HepG2 (cell line): ENCODE data around the gene ASF1B. TPM values are rescaled to one million over a fixed set of nuclear protein-coding genes. Genes with fewer than 3 reads are reported as not detected.

Experiments
- ATAC-seq: fragments of 200-7000 bp; cut with Tn5 transposase; 3 replicates; pipeline ENCODE4 v1.9.1; 2020; ENCODE audit warnings: mild to moderate bottlenecking, moderate library complexity
- BruUV-seq: library from RNA; stranded (reverse); fragments of 400-500 nt; replicated peaks from 2 replicates; lab custom pipeline; 2021; lab: Mats Ljungman, UMichigan
- CTCF ChIA-PET: fragments of 300-600 bp; formaldehyde crosslinking; extraction: SDS; loops from one replicate; lab custom pipeline; 2021; ENCODE audit warnings: low total read pairs, inconsistent platforms, low intra/inter-chr PET ratio; lab: Yijun Ruan, JAX
- POLR2A ChIA-PET: fragments of 350-600 bp; sonication (Branson Sonifier 250); formaldehyde crosslinking; loops from one replicate; lab custom pipeline; 2020; ENCODE audit warnings: antibody characterized with exemption, inconsistent platforms; lab: Yijun Ruan, JAX
- DNase-seq: peaks from one replicate; pipeline ENCODE4 v3.0.0-alpha.2; 2015; ENCODE audit warnings: low spot score
- FAIRE-seq: peaks from 3 replicates; lab custom pipeline; 2011; peaks lifted over from hg19 to GRCh38; lab: Jason Lieb, UNC
- H2AFZ ChIP-seq: one replicate; pipeline ENCODE4 v1.6.1; 2011; ENCODE audit warnings: low read length, inconsistent platforms
- H3K27ac ChIP-seq: fragments of 300-600 bp; 3 replicates; pipeline ENCODE4 v1.8.0; 2011; ENCODE audit warnings: mixed run types, mild to moderate bottlenecking, mixed read lengths, low read length, inconsistent platforms; ENCODE audit not compliant: insufficient read depth; ENCODE audit errors: extremely low read length
- H3K27me3 ChIP-seq, 2 experiments: fragments of 200-600 bp in 1 of 2; 2 replicates in 1 of 2; 3 replicates in 1 of 2; pipeline versions ENCODE4 v1.6.0 to v1.8.0; 2011; ENCODE audit warnings: low read length in 2 of 2, mild to moderate bottlenecking in 2 of 2, moderate library complexity in 2 of 2, inconsistent platforms in 1 of 2; ENCODE audit not compliant: insufficient read depth in 2 of 2, control insufficient read depth in 1 of 2
- H3K36me3 ChIP-seq, 2 experiments: fragments of 200-600 bp in 1 of 2; replicated peaks in 1 of 2; 2 replicates in 1 of 2; 3 replicates in 1 of 2; pipeline versions ENCODE4 v1.5.1 to v1.8.0; 2011; ENCODE audit warnings: low read length in 2 of 2, inconsistent platforms in 1 of 2; ENCODE audit not compliant: insufficient read depth in 2 of 2, control insufficient read depth in 1 of 2
- H3K4me1 ChIP-seq: 2 replicates; pipeline ENCODE4 v1.5.1; 2012; ENCODE audit warnings: low read length, inconsistent platforms; ENCODE audit not compliant: insufficient read depth
- H3K4me2 ChIP-seq: 2 replicates; pipeline ENCODE4 v1.6.0; 2011; ENCODE audit warnings: low read depth, low read length, inconsistent platforms
- H3K4me3 ChIP-seq, 3 experiments: fragments of 200-600 bp in 1 of 3; sonication (generic), shearing (Covaris generic) in 1 of 3; replicated peaks in 1 of 3; 2 replicates each; pipeline ENCODE4 v1.5.1; 2011 to 2016; ENCODE audit warnings: low read length in 3 of 3, inconsistent platforms in 2 of 3, low read depth in 2 of 3, mild to moderate bottlenecking in 2 of 3, control low read depth in 1 of 3, mixed read lengths in 1 of 3; ENCODE audit not compliant: insufficient read depth in 1 of 3
- H3K79me2 ChIP-seq: one replicate; pipeline ENCODE4 v1.6.1; 2011; ENCODE audit warnings: low read length, inconsistent platforms; ENCODE audit not compliant: insufficient read depth
- H3K9ac ChIP-seq: 2 replicates; pipeline ENCODE4 v1.6.0; 2011; ENCODE audit warnings: mild to moderate bottlenecking, low read depth, low read length, inconsistent platforms; ENCODE audit not compliant: insufficient read depth
- H3K9me3 ChIP-seq: 2 replicates; pipeline ENCODE4 v1.5.1; 2012; ENCODE audit warnings: mild to moderate bottlenecking, low read length
- H4K20me1 ChIP-seq: 2 replicates; pipeline ENCODE4 v1.6.0; 2011; ENCODE audit warnings: inconsistent platforms, mild to moderate bottlenecking, low read length, moderate library complexity; ENCODE audit not compliant: insufficient read depth
- AGO2 ChIP-seq: fragments of 200-400 bp; formaldehyde crosslinking; optimal IDR thresholded peaks from 2 replicates; pipeline ENCODE3; 2017; ENCODE audit warnings: mild to moderate bottlenecking, low read depth, low read length, moderate library complexity
- ATF1 ChIP-seq: IDR thresholded peaks from 2 replicates; pipeline ENCODE4 v1.6.1; 2016; ENCODE audit warnings: mild to moderate bottlenecking, control low read depth
- CREB1 ChIP-seq, 2 experiments: fragments of 450-650 bp in 1 of 2; IDR thresholded peaks; 2 replicates each; pipeline ENCODE4 v1.6.1; 2016 to 2017; ENCODE audit warnings: control low read depth in 1 of 2, mild to moderate bottlenecking in 1 of 2, missing compliant biosample characterization in 1 of 2, missing genetic modification characterization in 1 of 2
- FLYWCH1 ChIP-seq: sonication (generic); formaldehyde crosslinking; IDR thresholded peaks from 2 replicates; pipeline ENCODE4 v1.8.1; 2023; ENCODE audit warnings: mild to moderate bottlenecking, missing genetic modification reagents
- NFE2 ChIP-seq: sonication (generic); formaldehyde crosslinking; IDR thresholded peaks from 2 replicates; pipeline ENCODE4 v1.4.0; 2020; ENCODE audit warnings: missing genetic modification reagents
- YEATS4 ChIP-seq: sonication (generic); formaldehyde crosslinking; IDR thresholded peaks from 2 replicates; pipeline ENCODE4 v1.4.0; 2020; ENCODE audit warnings: missing genetic modification reagents, borderline replicate concordance
- ZMYM4 ChIP-seq: sonication (generic); formaldehyde crosslinking; IDR thresholded peaks from 2 replicates; pipeline ENCODE4 v1.8.1; 2023; ENCODE audit warnings: mild to moderate bottlenecking, missing genetic modification reagents
- ZNF20 ChIP-seq: sonication (generic); formaldehyde crosslinking; IDR thresholded peaks from 2 replicates; pipeline ENCODE4 v1.4.0; 2020; ENCODE audit warnings: mild to moderate bottlenecking, moderate library complexity, missing genetic modification reagents
- ZNF468 ChIP-seq: sonication (generic); formaldehyde crosslinking; IDR thresholded peaks from 2 replicates; pipeline ENCODE4 v1.8.0; 2022; ENCODE audit warnings: mild to moderate bottlenecking, moderate library complexity, missing genetic modification reagents
- ZNF672 ChIP-seq: sonication (generic); formaldehyde crosslinking; IDR thresholded peaks from 2 replicates; pipeline ENCODE4 v1.8.1; 2022; ENCODE audit warnings: missing genetic modification reagents
- ZSCAN25 ChIP-seq: sonication (generic); formaldehyde crosslinking; IDR thresholded peaks from 2 replicates; pipeline ENCODE4 v1.8.0; 2022; ENCODE audit warnings: mild to moderate bottlenecking, missing genetic modification reagents
- WGBS: methylation state at CpG from one replicate; pipeline ENCODE4 v1.1.6; 2017; ENCODE audit warnings: low lambda C conversion rate; 5-methylcytosine and 5-hydroxymethylcytosine counted together
- in situ Hi-C: cut with HindIII; loops from 2 replicates; pipeline ENCODE4 v1.10.0; 2017; ENCODE audit warnings: low pct_unique_long_range_greater_than_20kb; ENCODE audit not compliant: extremely low pct_ligation_motif_present
- intact Hi-C: fragments of 100-400 bp; cut with micrococcal nuclease; formaldehyde crosslinking; loops from one replicate; pipeline ENCODE4 v1.10.0; 2022; ENCODE audit not compliant: unreplicated experiment
- polyA plus RNA-seq, 8 experiments: library from polyadenylated mRNA; depleted of rRNA in 3 of 8; stranded (reverse) in 7 of 8; unstranded in 1 of 8; fragments of >200 nt; fragmentation: Illumina TruSeq in 4 of 8; extraction: Trizol in 4 of 8; gene quantifications; 2 replicates each; pipeline versions ENCODE4 v1.2.1 to v1.2.3, GENCODE V29; 2011 to 2016; ENCODE audit warnings: low read depth in 4 of 8, missing spikeins in 1 of 8, mixed read lengths in 1 of 8; ENCODE audit not compliant: insufficient read depth in 1 of 8
- total RNA-seq, 5 experiments: library from RNA; depleted of rRNA; stranded (reverse); fragments of >200 nt; fragmentation: Illumina TruSeq; extraction: Trizol; gene quantifications; 2 replicates each; pipeline ENCODE4 v1.2.3, GENCODE V29; 2016; ENCODE audit warnings: low read depth in 1 of 5
- TF ChIP-seq, protein P1 (sequence below): sonication (generic); formaldehyde crosslinking; conservative IDR thresholded peaks from 2 replicates; pipeline ENCODE4 v1.8.0; 2022; ENCODE audit warnings: low read depth, missing genetic modification reagents
- TF ChIP-seq, protein P2 (sequence below): sonication (generic); formaldehyde crosslinking; IDR thresholded peaks from 2 replicates; pipeline ENCODE4 v1.4.0; 2020; ENCODE audit warnings: mild to moderate bottlenecking, missing genetic modification reagents
- TF ChIP-seq, protein P3 (sequence below): sonication (generic); formaldehyde crosslinking; IDR thresholded peaks from 2 replicates; pipeline ENCODE4 v1.4.0; 2020; ENCODE audit warnings: mild to moderate bottlenecking, missing genetic modification reagents
- TF ChIP-seq, protein P4 (sequence below), 2 experiments: fragments of 450-650 bp in 1 of 2; sonication (generic) in 1 of 2; formaldehyde crosslinking; IDR thresholded peaks; 2 replicates each; pipeline versions ENCODE4 v1.5.0 to v1.8.0; 2020 to 2022; ENCODE audit warnings: mild to moderate bottlenecking in 1 of 2, missing genetic modification reagents in 1 of 2

ASF1B gene
- total and polyA plus RNA-seq, 2 of the 13 experiments (the other 11 are each of a cell fraction or from before 2014, with no cell fraction given) = 18.2 to 24.8 TPM

DNA sequence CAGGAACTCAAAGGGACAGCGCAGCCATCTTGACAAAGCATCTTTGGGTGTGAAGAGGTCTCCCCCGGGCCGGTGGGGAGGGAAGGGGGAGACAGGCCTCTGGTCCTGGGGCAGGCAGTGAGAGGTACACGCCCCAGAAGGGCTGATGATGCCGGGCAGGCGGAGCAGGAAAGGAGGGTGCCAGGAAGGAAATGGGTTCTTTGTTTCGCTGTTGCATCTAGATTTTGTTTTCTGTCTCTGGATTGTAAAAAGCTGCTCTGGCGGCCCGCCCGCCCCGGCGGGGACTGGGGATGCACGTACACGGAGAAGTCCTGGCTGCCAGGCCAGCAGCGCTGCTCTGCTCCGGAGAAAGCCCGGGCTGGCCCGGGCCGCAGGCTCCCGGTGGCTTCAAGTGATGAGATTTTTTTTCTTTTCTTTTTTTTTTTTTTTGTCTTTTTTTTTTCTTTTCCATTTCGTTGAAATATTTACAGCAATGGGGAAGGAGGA is 13.2 kb upstream of the ASF1B start:
- intact Hi-C loops = no loop called here
- no peaks in the 10 kb centered on the region; a peak in 1 of 5 replicates for H3K27me3 ChIP-seq
- no peak for TF ChIP-seq ZSCAN25 (CRISPR knock-in tag)
- no peak for TF ChIP-seq FLYWCH1
- TF ChIP-seq NFE2 (CRISPR knock-in tag) = no peak
- TF ChIP-seq ZNF672 (CRISPR knock-in tag) = no peak
- TF ChIP-seq CREB1 (IDR thresholded peaks at IDR 0.05) = no peak
- TF ChIP-seq CREB1 (CRISPR knock-in tag; IDR thresholded peaks at IDR 0.05) = no peak
- no peak for TF ChIP-seq AGO2
- TF ChIP-seq ZNF468 (CRISPR knock-in tag) = no peak
- no peak for TF ChIP-seq YEATS4 (CRISPR knock-in tag)
- no peak for TF ChIP-seq ZNF20
- TF ChIP-seq, protein P1, sequence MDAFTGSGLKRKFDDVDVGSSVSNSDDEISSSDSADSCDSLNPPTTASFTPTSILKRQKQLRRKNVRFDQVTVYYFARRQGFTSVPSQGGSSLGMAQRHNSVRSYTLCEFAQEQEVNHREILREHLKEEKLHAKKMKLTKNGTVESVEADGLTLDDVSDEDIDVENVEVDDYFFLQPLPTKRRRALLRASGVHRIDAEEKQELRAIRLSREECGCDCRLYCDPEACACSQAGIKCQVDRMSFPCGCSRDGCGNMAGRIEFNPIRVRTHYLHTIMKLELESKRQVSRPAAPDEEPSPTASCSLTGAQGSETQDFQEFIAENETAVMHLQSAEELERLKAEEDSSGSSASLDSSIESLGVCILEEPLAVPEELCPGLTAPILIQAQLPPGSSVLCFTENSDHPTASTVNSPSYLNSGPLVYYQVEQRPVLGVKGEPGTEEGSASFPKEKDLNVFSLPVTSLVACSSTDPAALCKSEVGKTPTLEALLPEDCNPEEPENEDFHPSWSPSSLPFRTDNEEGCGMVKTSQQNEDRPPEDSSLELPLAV = no peak
- TF ChIP-seq, protein P2, sequence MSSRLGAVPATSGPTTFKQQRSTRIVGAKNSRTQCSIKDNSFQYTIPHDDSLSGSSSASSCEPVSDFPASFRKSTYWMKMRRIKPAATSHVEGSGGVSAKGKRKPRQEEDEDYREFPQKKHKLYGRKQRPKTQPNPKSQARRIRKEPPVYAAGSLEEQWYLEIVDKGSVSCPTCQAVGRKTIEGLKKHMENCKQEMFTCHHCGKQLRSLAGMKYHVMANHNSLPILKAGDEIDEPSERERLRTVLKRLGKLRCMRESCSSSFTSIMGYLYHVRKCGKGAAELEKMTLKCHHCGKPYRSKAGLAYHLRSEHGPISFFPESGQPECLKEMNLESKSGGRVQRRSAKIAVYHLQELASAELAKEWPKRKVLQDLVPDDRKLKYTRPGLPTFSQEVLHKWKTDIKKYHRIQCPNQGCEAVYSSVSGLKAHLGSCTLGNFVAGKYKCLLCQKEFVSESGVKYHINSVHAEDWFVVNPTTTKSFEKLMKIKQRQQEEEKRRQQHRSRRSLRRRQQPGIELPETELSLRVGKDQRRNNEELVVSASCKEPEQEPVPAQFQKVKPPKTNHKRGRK (CRISPR knock-in tag) = no peak
- TF ChIP-seq, protein P3, sequence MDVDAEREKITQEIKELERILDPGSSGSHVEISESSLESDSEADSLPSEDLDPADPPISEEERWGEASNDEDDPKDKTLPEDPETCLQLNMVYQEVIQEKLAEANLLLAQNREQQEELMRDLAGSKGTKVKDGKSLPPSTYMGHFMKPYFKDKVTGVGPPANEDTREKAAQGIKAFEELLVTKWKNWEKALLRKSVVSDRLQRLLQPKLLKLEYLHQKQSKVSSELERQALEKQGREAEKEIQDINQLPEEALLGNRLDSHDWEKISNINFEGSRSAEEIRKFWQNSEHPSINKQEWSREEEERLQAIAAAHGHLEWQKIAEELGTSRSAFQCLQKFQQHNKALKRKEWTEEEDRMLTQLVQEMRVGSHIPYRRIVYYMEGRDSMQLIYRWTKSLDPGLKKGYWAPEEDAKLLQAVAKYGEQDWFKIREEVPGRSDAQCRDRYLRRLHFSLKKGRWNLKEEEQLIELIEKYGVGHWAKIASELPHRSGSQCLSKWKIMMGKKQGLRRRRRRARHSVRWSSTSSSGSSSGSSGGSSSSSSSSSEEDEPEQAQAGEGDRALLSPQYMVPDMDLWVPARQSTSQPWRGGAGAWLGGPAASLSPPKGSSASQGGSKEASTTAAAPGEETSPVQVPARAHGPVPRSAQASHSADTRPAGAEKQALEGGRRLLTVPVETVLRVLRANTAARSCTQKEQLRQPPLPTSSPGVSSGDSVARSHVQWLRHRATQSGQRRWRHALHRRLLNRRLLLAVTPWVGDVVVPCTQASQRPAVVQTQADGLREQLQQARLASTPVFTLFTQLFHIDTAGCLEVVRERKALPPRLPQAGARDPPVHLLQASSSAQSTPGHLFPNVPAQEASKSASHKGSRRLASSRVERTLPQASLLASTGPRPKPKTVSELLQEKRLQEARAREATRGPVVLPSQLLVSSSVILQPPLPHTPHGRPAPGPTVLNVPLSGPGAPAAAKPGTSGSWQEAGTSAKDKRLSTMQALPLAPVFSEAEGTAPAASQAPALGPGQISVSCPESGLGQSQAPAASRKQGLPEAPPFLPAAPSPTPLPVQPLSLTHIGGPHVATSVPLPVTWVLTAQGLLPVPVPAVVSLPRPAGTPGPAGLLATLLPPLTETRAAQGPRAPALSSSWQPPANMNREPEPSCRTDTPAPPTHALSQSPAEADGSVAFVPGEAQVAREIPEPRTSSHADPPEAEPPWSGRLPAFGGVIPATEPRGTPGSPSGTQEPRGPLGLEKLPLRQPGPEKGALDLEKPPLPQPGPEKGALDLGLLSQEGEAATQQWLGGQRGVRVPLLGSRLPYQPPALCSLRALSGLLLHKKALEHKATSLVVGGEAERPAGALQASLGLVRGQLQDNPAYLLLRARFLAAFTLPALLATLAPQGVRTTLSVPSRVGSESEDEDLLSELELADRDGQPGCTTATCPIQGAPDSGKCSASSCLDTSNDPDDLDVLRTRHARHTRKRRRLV (CRISPR knock-in tag) = no peak
- TF ChIP-seq ATF1 (CRISPR knock-in tag) = no peak
- no peak for TF ChIP-seq ZMYM4
- TF ChIP-seq, protein P4, sequence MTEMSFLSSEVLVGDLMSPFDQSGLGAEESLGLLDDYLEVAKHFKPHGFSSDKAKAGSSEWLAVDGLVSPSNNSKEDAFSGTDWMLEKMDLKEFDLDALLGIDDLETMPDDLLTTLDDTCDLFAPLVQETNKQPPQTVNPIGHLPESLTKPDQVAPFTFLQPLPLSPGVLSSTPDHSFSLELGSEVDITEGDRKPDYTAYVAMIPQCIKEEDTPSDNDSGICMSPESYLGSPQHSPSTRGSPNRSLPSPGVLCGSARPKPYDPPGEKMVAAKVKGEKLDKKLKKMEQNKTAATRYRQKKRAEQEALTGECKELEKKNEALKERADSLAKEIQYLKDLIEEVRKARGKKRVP (CRISPR knock-in tag; IDR thresholded peaks at IDR 0.05) = no peak
- no peaks in the 10 kb centered on the region for H4K20me1 ChIP-seq
- ChIA-PET POLR2A (no interaction called here), CTCF (no interaction called here)
- peaks cover 13% of the 10 kb centered on the region for H3K4me1 ChIP-seq
- no peaks in the 10 kb centered on the region for H3K36me3 ChIP-seq
- DNase-seq (no peak), FAIRE-seq (no peak), ATAC-seq (no peak)
- in situ Hi-C loops = no loop called here
- H2AFZ ChIP-seq = no peak overlapping the region
- no peaks in the 10 kb centered on the region for H3K9me3 ChIP-seq
- WGBS = 69% methylated on average over 20 of the region's 21 CpGs
- H3K79me2 ChIP-seq = no peaks in the 10 kb centered on the region
- no peak overlapping the region for H3K27ac ChIP-seq
- H3K4me3 ChIP-seq = no peak overlapping the region
- H3K9ac ChIP-seq = no peak overlapping the region
- no peak overlapping the region for H3K4me2 ChIP-seq
- BruUV-seq = no TSS peak
